Activated naive CD4-positive, alpha-beta T cell treated with anti-CD3 and anti-CD28 coated beads, Interleukin-2, amount 10 ng/mL, durations not matched to agents 7 days and 5 days (primary cell): ENCODE results near the gene TSPYL1.
A peak's percentile ranks its signal among the peaks of the same experiment; 100 is the strongest.

Experiments used
- CTCF ChIA-PET: fragments of 350-600 bp; sonication (Branson Sonifier 250); formaldehyde crosslinking; loops from one replicate; lab custom pipeline; 2021; ENCODE audit warnings: antibody characterized with exemption; lab: Charles Lee
- DNase-seq: peaks from one replicate; pipeline ENCODE4 v3.0.0-alpha.2; 2020
- H3K27ac Mint-ChIP-seq: one replicate; pipeline ENCODE4 v1.8.0; 2021; ENCODE audit warnings: mild to moderate bottlenecking, moderate library complexity, mixed read lengths
- H3K27me3 Mint-ChIP-seq: one replicate; pipeline ENCODE4 v1.8.0; 2021; ENCODE audit warnings: mild to moderate bottlenecking, mixed read lengths
- H3K36me3 Mint-ChIP-seq: one replicate; pipeline ENCODE4 v1.8.0; 2021; ENCODE audit warnings: mixed read lengths
- H3K4me1 Mint-ChIP-seq: one replicate; pipeline ENCODE4 v1.8.0; 2021; ENCODE audit warnings: mixed read lengths
- H3K4me3 Mint-ChIP-seq: one replicate; pipeline ENCODE4 v1.8.0; 2021; ENCODE audit warnings: mild to moderate bottlenecking, moderate library complexity, mixed read lengths
- H3K9me3 Mint-ChIP-seq: one replicate; pipeline ENCODE4 v1.8.0; 2021; ENCODE audit warnings: mixed read lengths

Gene TSPYL1

GRCh38 chr6:116265041-116265829 is 14.5 kb downstream of the TSPYL1 start:
- H3K9me3 Mint-ChIP-seq: peaks cover 13% of the 10 kb centered on the region
- CTCF ChIA-PET: no interaction called here
- H3K27ac Mint-ChIP-seq: no peak overlapping the region
- H3K36me3 Mint-ChIP-seq: peaks cover 16% of the 10 kb centered on the region
- no peaks in the 10 kb centered on the region for H3K27me3 Mint-ChIP-seq
- no peak for DNase-seq
- H3K4me3 Mint-ChIP-seq: no peak overlapping the region
- H3K4me1 Mint-ChIP-seq: peaks cover 4% of the 10 kb centered on the region

GRCh38 chr6:116263353-116263752 is 16.4 kb downstream of the TSPYL1 start:
- Mint-ChIP-seq H3K4me3 (no peak overlapping the region), H3K9me3 (peaks cover 13% of the 10 kb centered on the region), H3K27ac (no peak overlapping the region), H3K36me3 (peaks cover 16% of the 10 kb centered on the region), H3K27me3 (no peaks in the 10 kb centered on the region), H3K4me1 (no peaks in the 10 kb centered on the region)
- CTCF ChIA-PET: interaction anchor here (1.1 kb wide), 1 partner anchor 24 kb away, joined by 3 read pairs; no protein-coding TSS in a partner anchor
- DNase-seq: no peak

GRCh38 chr6:116258520-116258919 is 21.2 kb downstream of the TSPYL1 start:
- H3K4me1 Mint-ChIP-seq: no peaks in the 10 kb centered on the region
- peaks cover 6% of the 10 kb centered on the region for H3K9me3 Mint-ChIP-seq
- H3K27me3 Mint-ChIP-seq: no peaks in the 10 kb centered on the region
- peaks cover 6% of the 10 kb centered on the region for H3K36me3 Mint-ChIP-seq
- H3K27ac Mint-ChIP-seq: no peak overlapping the region
- CTCF ChIA-PET: interaction anchor here (0.9 to 1.7 kb wide), 2 partner anchors 10 to 13 kb away, joined by 3 to 12 read pairs; no protein-coding TSS in a partner anchor
- no peak overlapping the region for H3K4me3 Mint-ChIP-seq
- no peak for DNase-seq

- no peak for DNase-seq
- H3K4me1 Mint-ChIP-seq: no peaks in the 10 kb centered on the region
- no peak overlapping the region for H3K27ac Mint-ChIP-seq
- CTCF ChIA-PET: interaction anchor here (1.5 kb wide), 1 partner anchor 11 kb away, joined by 3 read pairs; no protein-coding TSS in a partner anchor
- no peaks in the 10 kb centered on the region for H3K9me3 Mint-ChIP-seq
- peaks cover 6% of the 10 kb centered on the region for H3K36me3 Mint-ChIP-seq
- no peak overlapping the region for H3K4me3 Mint-ChIP-seq
- H3K27me3 Mint-ChIP-seq: no peaks in the 10 kb centered on the region
These were observed 23.0 kb downstream of the TSPYL1 start for GRCh38 chr6:116256694-116257093.

- H3K4me3 Mint-ChIP-seq: no peak overlapping the region
- H3K4me1 Mint-ChIP-seq: no peaks in the 10 kb centered on the region
- no peaks in the 10 kb centered on the region for H3K27me3 Mint-ChIP-seq
- CTCF ChIA-PET: interaction anchor here (1.6 kb wide), 1 partner anchor 13 kb away, joined by 4 read pairs; no protein-coding TSS in a partner anchor
- H3K36me3 Mint-ChIP-seq: peaks cover 15% of the 10 kb centered on the region
- no peaks in the 10 kb centered on the region for H3K9me3 Mint-ChIP-seq
- no peak for DNase-seq
- no peak overlapping the region for H3K27ac Mint-ChIP-seq
These were observed 24.4 kb downstream of the TSPYL1 start for GRCh38 chr6:116255246-116255800.

- no peaks in the 10 kb centered on the region for H3K27me3 Mint-ChIP-seq
- H3K4me3 Mint-ChIP-seq: no peak overlapping the region
- no peak for DNase-seq
- no peaks in the 10 kb centered on the region for H3K9me3 Mint-ChIP-seq
- no peak overlapping the region for H3K27ac Mint-ChIP-seq
- peaks cover 15% of the 10 kb centered on the region for H3K36me3 Mint-ChIP-seq
- CTCF ChIA-PET: interaction anchor here (1.0 to 1.6 kb wide), 3 partner anchors 13 to 318 kb away, joined by 4 read pairs; no protein-coding TSS in a partner anchor
- H3K4me1 Mint-ChIP-seq: no peaks in the 10 kb centered on the region
These were observed 25.3 kb downstream of the TSPYL1 start for GRCh38 chr6:116254297-116255056.

GRCh38 chr6:116253505-116254296 is 26.0 kb downstream of the TSPYL1 start, which contains the start of gene TSPYL4:
Gene TSPYL4 (minus strand): TSS chr6:116254075. CDS start chr6:116254008, 67 bp downstream.
- no peak within 1 kb of the TSS for H3K27ac Mint-ChIP-seq
- H3K4me1 Mint-ChIP-seq: peaks cover 3% of the 10 kb centered on the region
- peaks cover 15% of the 10 kb centered on the region for H3K36me3 Mint-ChIP-seq
- H3K27me3 Mint-ChIP-seq: no peaks in the 10 kb centered on the region
- DNase-seq: peak; percentile 94
- CTCF ChIA-PET: interaction anchor here (1.0 to 1.6 kb wide), 5 partner anchors 14 to 318 kb away, joined by 4 read pairs; no protein-coding TSS in a partner anchor
- H3K9me3 Mint-ChIP-seq: no peaks in the 10 kb centered on the region
- no peak within 1 kb of the TSS for H3K4me3 Mint-ChIP-seq

GRCh38 chr6:116253188-116253504 is 26.6 kb downstream of the TSPYL1 start:
- CTCF ChIA-PET: interaction anchor here (1.0 to 1.8 kb wide), 3 partner anchors 15 to 36 kb away, joined by 4 read pairs; no protein-coding TSS in a partner anchor

GRCh38 chr6:116251568-116252384 is 28.0 kb downstream of the TSPYL1 start:
- peaks cover 3% of the 10 kb centered on the region for H3K4me1 Mint-ChIP-seq
- no peak overlapping the region for H3K27ac Mint-ChIP-seq
- no peak overlapping the region for H3K4me3 Mint-ChIP-seq
- H3K27me3 Mint-ChIP-seq: no peaks in the 10 kb centered on the region
- CTCF ChIA-PET: interaction anchor here (0.5 to 1.8 kb wide), 4 partner anchors 17 to 277 kb away, joined by 3 to 4 read pairs (median 4); no protein-coding TSS in a partner anchor
- no peaks in the 10 kb centered on the region for H3K9me3 Mint-ChIP-seq
- H3K36me3 Mint-ChIP-seq: peaks cover 15% of the 10 kb centered on the region
- DNase-seq: no peak

More at GRCh38 chr6:116253188-116253504, 26.6 kb downstream of the TSPYL1 start:
- Mint-ChIP-seq H3K4me1 (peaks cover 3% of the 10 kb centered on the region), H3K4me3 (no peak overlapping the region), H3K27me3 (no peaks in the 10 kb centered on the region), H3K9me3 (no peaks in the 10 kb centered on the region), H3K36me3 (peaks cover 15% of the 10 kb centered on the region), H3K27ac (no peak overlapping the region)
- DNase-seq: no peak

GRCh38 chr6:116248577-116248976 is 31.2 kb downstream of the TSPYL1 start:
- H3K36me3 Mint-ChIP-seq: peaks cover 15% of the 10 kb centered on the region
- CTCF ChIA-PET: no interaction called here
- no peak for DNase-seq
- no peak overlapping the region for H3K27ac Mint-ChIP-seq
- H3K27me3 Mint-ChIP-seq: no peaks in the 10 kb centered on the region
- H3K4me1 Mint-ChIP-seq: peaks cover 3% of the 10 kb centered on the region
- H3K9me3 Mint-ChIP-seq: no peaks in the 10 kb centered on the region
- H3K4me3 Mint-ChIP-seq: no peak overlapping the region

GRCh38 chr6:116247285-116247684 is 32.4 kb downstream of the TSPYL1 start:
- H3K36me3 Mint-ChIP-seq: peaks cover 15% of the 10 kb centered on the region
- CTCF ChIA-PET: no interaction called here
- H3K9me3 Mint-ChIP-seq: no peaks in the 10 kb centered on the region
- no peaks in the 10 kb centered on the region for H3K27me3 Mint-ChIP-seq
- no peak for DNase-seq
- H3K4me1 Mint-ChIP-seq: peaks cover 3% of the 10 kb centered on the region
- H3K4me3 Mint-ChIP-seq: no peak overlapping the region
- no peak overlapping the region for H3K27ac Mint-ChIP-seq

- CTCF ChIA-PET: no interaction called here
- Mint-ChIP-seq H3K36me3 (peaks cover 5% of the 10 kb centered on the region), H3K4me1 (peaks cover 3% of the 10 kb centered on the region), H3K27ac (no peak overlapping the region), H3K9me3 (no peaks in the 10 kb centered on the region), H3K4me3 (no peak overlapping the region), H3K27me3 (no peaks in the 10 kb centered on the region)
- DNase-seq: no peak
These were observed 33.6 kb downstream of the TSPYL1 start for GRCh38 chr6:116246089-116246488.

GRCh38 chr6:116244284-116244683 is 35.4 kb downstream of the TSPYL1 start:
- Mint-ChIP-seq H3K27ac (no peak overlapping the region), H3K4me1 (peaks cover 3% of the 10 kb centered on the region), H3K27me3 (no peaks in the 10 kb centered on the region), H3K4me3 (no peak overlapping the region), H3K36me3 (peaks cover 4% of the 10 kb centered on the region), H3K9me3 (no peaks in the 10 kb centered on the region)
- DNase-seq: no peak
- CTCF ChIA-PET: no interaction called here
